Testis (tissue), 3 donors: Measurements from ENCODE around the gene UGT1A10. TPM values are rescaled to one million over a fixed set of nuclear protein-coding genes. Genes with fewer than 3 reads are reported as not detected.

Experiments
- DNase-seq: peaks from one replicate; pipeline ENCODE4 v3.0.0-alpha.2; 2019
- H3K27ac ChIP-seq, 2 donors: fragments of 200-600 bp; sonication (generic); one replicate each; pipeline ENCODE4 v1.5.1; 2019
- H3K27me3 ChIP-seq: fragments of 200-600 bp; sonication (generic); one replicate; pipeline ENCODE4 v1.5.1; 2019
- H3K36me3 ChIP-seq: fragments of 200-600 bp; sonication (generic); one replicate; pipeline ENCODE4 v1.5.1; 2017; ENCODE audit warnings: low read depth; ENCODE audit errors: missing control alignments
- H3K4me1 ChIP-seq: fragments of 200-600 bp; sonication (generic); one replicate; pipeline ENCODE4 v1.5.1; 2019
- H3K4me3 ChIP-seq, 2 donors: fragments of 200-600 bp; sonication (generic); one replicate each; pipeline ENCODE4 v1.5.1; 2017 to 2019
- H3K9me3 ChIP-seq: fragments of 200-600 bp; sonication (generic); one replicate; pipeline ENCODE4 v1.5.1; 2017
- CTCF ChIP-seq, 3 experiments: fragments of 450-650 bp in 2 of 3; fragments of 200-600 bp in 1 of 3; sonication (generic) in 1 of 3; IDR thresholded peaks; one replicate each; pipeline ENCODE4 v1.5.1; 2016 to 2019; ENCODE audit warnings: antibody characterized with exemption in 3 of 3, mild to moderate bottlenecking in 2 of 3, moderate library complexity in 1 of 3
- POLR2A ChIP-seq: fragments of 450-650 bp; IDR thresholded peaks from one replicate; pipeline ENCODE4 v1.6.1; 2017; ENCODE audit warnings: antibody characterized with exemption, mild to moderate bottlenecking, moderate library complexity
- WGBS, 2 donors: methylation state at CpG; one replicate each; pipeline ENCODE4 v1.1.5; 2018; 5-methylcytosine and 5-hydroxymethylcytosine counted together
- intact Hi-C: fragments of 100-400 bp; cut with DNase I; formaldehyde crosslinking; loops from one replicate; pipeline ENCODE4 v1.15.1; 2023; ENCODE audit warnings: low total_unique reads
- polyA plus RNA-seq: library from polyadenylated mRNA; stranded (reverse); fragments of 350-450 nt; fragmentation: Illumina TruSeq; extraction: RNeasy Lipid Tissue Mini Kit (QIAGEN cat#74804); gene quantifications from one replicate; pipeline ENCODE4 v1.2.3, GENCODE V29; 2014; ENCODE audit warnings: low read depth, low replicate concordance; ENCODE audit not compliant: insufficient read depth
- total RNA-seq, 2 donors: library from RNA; depleted of rRNA; stranded (reverse); fragments of >200 nt; gene quantifications; one replicate each; pipeline ENCODE4 v1.2.3, GENCODE V29; 2016

UGT1A10 gene
- total and polyA plus RNA-seq, 3 donors from 2014 or later = 0.29 to 0.68 (median 0.31) TPM

GRCh38 chr2:233754872-233755611 lies 118.8 kb downstream of the UGT1A10 start:
- Histone ChIP-seq H3K9me3 (no peaks in the 10 kb centered on the region), H3K4me1 (no peaks in the 10 kb centered on the region), H3K27me3 (no peaks in the 10 kb centered on the region), H3K4me3 (peak overlapping the region; percentile 53 to 58), H3K27ac (no peak overlapping the region), H3K36me3 (no peaks in the 10 kb centered on the region)
- WGBS, 2 donors = 72% methylated on average over 31 to 41 of the region's 44 CpGs
- DNase-seq = peak; percentile 82
- intact Hi-C loops = no loop called here
- TF ChIP-seq CTCF (IDR thresholded peaks at IDR 0.05) = no peak
- TF ChIP-seq POLR2A = no peak

GRCh38 chr2:233756429-233757081 lies 120.3 kb downstream of the UGT1A10 start:
- Histone ChIP-seq H3K4me3 (no peak overlapping the region), H3K27ac (no peak overlapping the region), H3K4me1 (no peaks in the 10 kb centered on the region), H3K9me3 (no peaks in the 10 kb centered on the region), H3K36me3 (no peaks in the 10 kb centered on the region), H3K27me3 (no peaks in the 10 kb centered on the region)
- intact Hi-C loops = no loop called here
- DNase-seq = no peak
- WGBS, 2 donors = 85 to 86% methylated on average over 7 of the region's 7 CpGs
- TF ChIP-seq CTCF (IDR thresholded peaks at IDR 0.05) (no peak), POLR2A (no peak)

- Histone ChIP-seq H3K27ac (no peak overlapping the region), H3K27me3 (no peaks in the 10 kb centered on the region), H3K9me3 (no peaks in the 10 kb centered on the region), H3K36me3 (no peaks in the 10 kb centered on the region), H3K4me3 (no peak overlapping the region), H3K4me1 (no peaks in the 10 kb centered on the region)
- DNase-seq = no peak
- TF ChIP-seq POLR2A = no peak
- intact Hi-C loops = no loop called here
Observed at GRCh38 chr2:233758141-233758540, 121.9 kb downstream of the UGT1A10 start.

GRCh38 chr2:233758849-233759248 lies 122.6 kb downstream of the UGT1A10 start:
- Histone ChIP-seq H3K4me1 (no peaks in the 10 kb centered on the region), H3K36me3 (no peaks in the 10 kb centered on the region), H3K4me3 (no peak overlapping the region), H3K27me3 (no peaks in the 10 kb centered on the region), H3K27ac (no peak overlapping the region), H3K9me3 (no peaks in the 10 kb centered on the region)
- intact Hi-C loops = no loop called here
- no peak for TF ChIP-seq CTCF (IDR thresholded peaks at IDR 0.05)
- no peak for TF ChIP-seq POLR2A
- DNase-seq = no peak
- 48 to 66% methylated on average over 2 of the region's 2 CpGs for WGBS, 2 donors

- Histone ChIP-seq H3K9me3 (no peaks in the 10 kb centered on the region), H3K27ac (no peak within 1 kb of the TSS), H3K27me3 (no peaks in the 10 kb centered on the region), H3K4me3 (peak within 1 kb of the TSS in 1 of 2 donors; percentile 2), H3K36me3 (no peaks in the 10 kb centered on the region), H3K4me1 (no peaks in the 10 kb centered on the region)
- DNase-seq = no peak
- WGBS, 2 donors = 81 to 83% methylated on average over 6 of the region's 6 CpGs
- intact Hi-C loops = no loop called here
- TF ChIP-seq CTCF (IDR thresholded peaks at IDR 0.05) = no peak
Observed at GRCh38 chr2:233760043-233760442, 123.8 kb downstream of the UGT1A10 start, which contains the start of gene UGT1A1. UGT1A1 (plus strand) TSS chr2:233760270; CDS start chr2:233760288, 18 bp downstream.
